ENCODE data around the gene PTPN1. TPM values are rescaled to one million over a fixed set of nuclear protein-coding genes. Genes with fewer than 3 reads are reported as not detected.

The PTPN1 gene
- total and polyA plus RNA-seq, 10 of the 15 experiments (the other 5 are each of a cell fraction or from before 2014, with no cell fraction given), result 15.9 to 74.7 (median 43.9) TPM

- H3K9me3 ChIP-seq (replicated peaks; ENCODE audit: control insufficient read depth, insufficient read depth, low read length), result no peaks in the 10 kb centered on the region
- H3K4me1 ChIP-seq (ENCODE audit: control insufficient read depth, insufficient read depth, low read length), result peaks cover 49% of the 10 kb centered on the region
- FAIRE-seq (no peak), ATAC-seq (peak; percentile 2; the same call in 2 of the 3 replicates), DNase-seq (ENCODE audit: low read depth, low spot score) (no peak)
- 32% methylated on average over 6 of the region's 6 CpGs for whole genome bisulfite sequencing (ENCODE audit: insufficient coverage, insufficient replicate concordance, low lambda C conversion rate, missing lambda C conversion rate)
- POLR2A ChIA-PET, result interaction anchor here (0.6 to 2.5 kb wide), 5 partner anchors 12 to 165 kb away, joined by 3 to 16 read pairs (median 4); no protein-coding TSS in a partner anchor
- peaks cover 0 to 3% of the 10 kb centered on the region in 2 experiments; a peak in 2 of 4 replicates for H3K36me3 ChIP-seq (ENCODE audit: control insufficient read depth in 2 of 2, insufficient read depth in 2 of 2, low read length in 1 of 2)
- peaks cover 92% of the 10 kb centered on the region for H3K79me2 ChIP-seq (ENCODE audit: control insufficient read depth, insufficient read depth, low read length)
- H3K9ac ChIP-seq (ENCODE audit: control insufficient read depth, insufficient read depth, low read length), result no peak overlapping the region
- SMC1A ChIA-PET (ENCODE audit: uncharacterized antibody, unreplicated experiment), result interaction anchor here (73.1 to 95.1 kb wide), 2 partner anchors 18 to 19 kb away, joined by 2799 read pairs; partner anchors contain the start of gene PTPN1
- H3K27ac ChIP-seq (ENCODE audit: control insufficient read depth, insufficient read depth), result peak overlapping the region; percentile 65
- RAD21 ChIA-PET (ENCODE audit: unreplicated experiment), result interaction anchor here (1.1 to 2.8 kb wide), 4 partner anchors 10 to 26 kb away, joined by 4 to 24 read pairs (median 14); no protein-coding TSS in a partner anchor
- H2AFZ ChIP-seq (ENCODE audit: control insufficient read depth, low read depth, low read length), result no peak overlapping the region
- H3K27me3 ChIP-seq (replicated peaks in 1 of 2; ENCODE audit: control insufficient read depth in 2 of 2, insufficient read depth in 2 of 2, low read length in 1 of 2), result no peaks in the 10 kb centered on the region
- in situ Hi-C loops (cut with MboI), result no loop called here
- no TSS peak for BruUV-seq (replicated peaks)
- intact Hi-C loops (cut with micrococcal nuclease; ENCODE audit: unreplicated experiment), result no loop called here
- no peak overlapping the region for H3K4me3 ChIP-seq
- H3K4me2 ChIP-seq (ENCODE audit: control insufficient read depth, insufficient read depth), result peak overlapping the region; percentile 75
- peaks cover 4% of the 10 kb centered on the region; the same call in 1 of the 2 replicates for H4K20me1 ChIP-seq (ENCODE audit: control insufficient read depth, insufficient read depth)
- CTCF ChIA-PET, result interaction anchor here (1.3 to 2.2 kb wide), 4 partner anchors 9 to 42 kb away, joined by 5 to 8 read pairs (median 6); no protein-coding TSS in a partner anchor
- no peak for TF ChIP-seq BACH1 (IDR thresholded peaks at IDR 0.05; ENCODE audit: borderline replicate concordance)
- TF ChIP-seq DPF2 (IDR thresholded peaks at IDR 0.05), result no peak
- TF ChIP-seq RUNX3 (IDR thresholded peaks at IDR 0.05; ENCODE audit: low read length), result no peak
- TF ChIP-seq BCLAF1 (IDR thresholded peaks at IDR 0.05), result no peak
- TF ChIP-seq JUNB (IDR thresholded peaks at IDR 0.05), result no peak
- TF ChIP-seq ASH2L (IDR thresholded peaks at IDR 0.05; ENCODE audit: borderline replicate concordance, low read depth), result no peak
- TF ChIP-seq PRDM15 (CRISPR knock-in tag; IDR thresholded peaks at IDR 0.05), result no peak
- no peak for TF ChIP-seq USF2 (IDR thresholded peaks at IDR 0.05; ENCODE audit: borderline replicate concordance, low read depth, low read length)
- no peak for TF ChIP-seq EZH2 (IDR thresholded peaks at IDR 0.05; ENCODE audit: borderline replicate concordance, control insufficient read depth, low read depth, low read length)
- no peak for TF ChIP-seq ZNF207 (IDR thresholded peaks at IDR 0.05; ENCODE audit: borderline replicate concordance)
- no peak for TF ChIP-seq SMAD1 (IDR thresholded peaks at IDR 0.05; ENCODE audit: low read depth, partially characterized antibody)
- no peak for TF ChIP-seq ELK1 (IDR thresholded peaks at IDR 0.05; ENCODE audit: low read depth, low read length)
- no peak for TF ChIP-seq BMI1 (IDR thresholded peaks at IDR 0.05; ENCODE audit: borderline replicate concordance)
- TF ChIP-seq NBN (IDR thresholded peaks at IDR 0.05), result no peak
- TF ChIP-seq MTA3 (IDR thresholded peaks at IDR 0.05; ENCODE audit: borderline replicate concordance, low read length), result no peak
- TF ChIP-seq LARP7 (IDR thresholded peaks at IDR 0.05), result no peak
Observed at GRCh38 chr20:50528129-50528528, 17.9 kb downstream of the PTPN1 start.

Data from GM12878 (cell line).